Naive thymus-derived CD4-positive, alpha-beta T cell (primary cell): ENCODE results near the gene RTN1. TPM values are rescaled to one million over a fixed set of nuclear protein-coding genes. Genes with fewer than 3 reads are reported as not detected.

Experiments used
- ATAC-seq: fragments of 150-1000 bp; cut with Tn5 transposase; 2 replicates; pipeline ENCODE4 v1.10.0; 2021; ENCODE audit warnings: mild to moderate bottlenecking, moderate library complexity
- CTCF ChIA-PET: fragments of 350-600 bp; sonication (Branson Sonifier 250); formaldehyde crosslinking; loops from one replicate; lab custom pipeline; 2021; ENCODE audit warnings: antibody characterized with exemption; lab: Charles Lee
- POLR2A ChIA-PET: fragments of 350-600 bp; sonication (Branson Sonifier 250); formaldehyde crosslinking; loops from one replicate; lab custom pipeline; 2021; ENCODE audit warnings: antibody characterized with exemption, inconsistent platforms; lab: Charles Lee
- DNase-seq, 9 donors: peaks; one replicate each; pipeline versions ENCODE4 v3.0.0 to v3.0.0-alpha.2; 2020 to 2022; ENCODE audit warnings: mixed read lengths in 1 of 9
- H3K27ac ChIP-seq: one replicate; pipeline ENCODE4 v1.7.0; 2013; ENCODE audit warnings: mild to moderate bottlenecking, low read depth, low read length, moderate library complexity
- H3K27me3 ChIP-seq, 2 donors: one replicate each; pipeline ENCODE4 v1.7.0; 2013; ENCODE audit warnings: low read length in 2 of 2, mild to moderate bottlenecking in 2 of 2, moderate library complexity in 2 of 2; ENCODE audit not compliant: control insufficient read depth in 2 of 2, insufficient read depth in 2 of 2
- H3K36me3 ChIP-seq, 3 experiments: 1 replicate in 2 of 3; 2 replicates in 1 of 3; pipeline ENCODE4 v1.7.0; 2013; ENCODE audit warnings: low read length in 3 of 3, mild to moderate bottlenecking in 3 of 3, moderate library complexity in 1 of 3; ENCODE audit not compliant: insufficient read depth in 3 of 3, control insufficient read depth in 2 of 3
- H3K4me1 ChIP-seq, 2 donors: one replicate each; pipeline ENCODE4 v1.7.0; 2013; ENCODE audit warnings: low read length in 2 of 2, mild to moderate bottlenecking in 2 of 2, moderate library complexity in 1 of 2; ENCODE audit not compliant: control insufficient read depth in 2 of 2, insufficient read depth in 2 of 2
- H3K4me3 ChIP-seq: 2 replicates; pipeline ENCODE4 v1.7.0; 2013; ENCODE audit warnings: mild to moderate bottlenecking, low read length
- H3K9me3 ChIP-seq, 3 experiments: 1 replicate in 2 of 3; 2 replicates in 1 of 3; pipeline ENCODE4 v1.7.0; 2013; ENCODE audit warnings: low read length in 3 of 3; ENCODE audit not compliant: control insufficient read depth in 2 of 3
- H3K27ac Mint-ChIP-seq, 9 donors: one replicate each; pipeline ENCODE4 v1.8.0; 2020 to 2022; ENCODE audit warnings: mixed read lengths in 9 of 9, mild to moderate bottlenecking in 8 of 9, moderate library complexity in 5 of 9, inconsistent platforms in 2 of 9
- H3K27me3 Mint-ChIP-seq, 5 donors: one replicate each; pipeline ENCODE4 v1.8.0; 2021 to 2022; ENCODE audit warnings: mixed read lengths in 5 of 5, mild to moderate bottlenecking in 1 of 5
- H3K36me3 Mint-ChIP-seq, 5 donors: one replicate each; pipeline ENCODE4 v1.8.0; 2020 to 2022; ENCODE audit warnings: mixed read lengths in 5 of 5, mild to moderate bottlenecking in 3 of 5, inconsistent platforms in 1 of 5
- H3K4me1 Mint-ChIP-seq, 7 donors: one replicate each; pipeline ENCODE4 v1.8.0; 2020 to 2022; ENCODE audit warnings: mixed read lengths in 7 of 7, mild to moderate bottlenecking in 3 of 7, inconsistent platforms in 1 of 7
- H3K4me3 Mint-ChIP-seq, 10 donors: one replicate each; pipeline ENCODE4 v1.8.0; 2020 to 2022; ENCODE audit warnings: mild to moderate bottlenecking in 10 of 10, mixed read lengths in 10 of 10, moderate library complexity in 6 of 10, inconsistent platforms in 2 of 10
- H3K9me3 Mint-ChIP-seq, 11 donors: one replicate each; pipeline ENCODE4 v1.8.0; 2020 to 2022; ENCODE audit warnings: mixed read lengths in 11 of 11, mild to moderate bottlenecking in 4 of 11, inconsistent platforms in 1 of 11, moderate library complexity in 1 of 11
- intact Hi-C, 2 donors: fragments of 100-400 bp; cut with micrococcal nuclease; formaldehyde crosslinking; loops; one replicate each; pipeline ENCODE4 v1.15.1; 2023
- polyA plus RNA-seq, 2 donors: library from polyadenylated mRNA; unstranded; fragments of 300-500 nt; fragmentation: Illumina TruSeq; gene quantifications; one replicate each; pipeline ENCODE4 v1.2.3, GENCODE V29; 2021
- total RNA-seq, 6 experiments: library from RNA in 5 of 6; stranded (reverse) in 5 of 6; gene quantifications; 1 replicate in 5 of 6; 2 replicates in 1 of 6; pipeline ENCODE4 v1.2.3 and lab custom pipeline; 2021 to 2026

Gene RTN1
- total and polyA plus RNA-seq, 7 experiments from 2014 or later: 0.24 to 9.4 (median 0.77) TPM; not detected in 3

- H3K4me3 ChIP-seq: no peak overlapping the region
- H3K36me3 Mint-ChIP-seq: peaks cover 0 to 4% (median 0%) of the 10 kb centered on the region in 5 donors
- no peak overlapping the region for H3K4me3 Mint-ChIP-seq
- no peak overlapping the region for H3K27ac Mint-ChIP-seq
- POLR2A ChIA-PET: no interaction called here
- intact Hi-C loops: no loop called here
- H3K9me3 Mint-ChIP-seq: peaks cover 0 to 13% (median 2%) of the 10 kb centered on the region in 11 donors
- H3K27me3 ChIP-seq: no peaks in the 10 kb centered on the region
- peaks cover 26 to 52% (median 35%) of the 10 kb centered on the region in 5 donors for H3K27me3 Mint-ChIP-seq
- H3K27ac ChIP-seq: no peak overlapping the region
- H3K9me3 ChIP-seq: no peaks in the 10 kb centered on the region
- no peaks in the 10 kb centered on the region for H3K4me1 Mint-ChIP-seq
- H3K36me3 ChIP-seq: no peaks in the 10 kb centered on the region
- CTCF ChIA-PET: interaction anchor here (1.0 kb wide), 1 partner anchor 52 kb away, joined by 3 read pairs; no protein-coding TSS in a partner anchor
- DNase-seq: no peak
- no peak for ATAC-seq
- no peaks in the 10 kb centered on the region for H3K4me1 ChIP-seq
These were observed 41.9 kb upstream of the RTN1 start for GRCh38 chr14:59912443-59912842.

GRCh38 chr14:59905188-59905587 lies 34.6 kb upstream of the RTN1 start:
- POLR2A ChIA-PET: no interaction called here

GRCh38 chr14:59904184-59904583 lies 33.6 kb upstream of the RTN1 start:
- no peak overlapping the region for H3K27ac Mint-ChIP-seq
- H3K36me3 ChIP-seq: no peaks in the 10 kb centered on the region
- H3K4me3 ChIP-seq: no peak overlapping the region
- H3K27ac ChIP-seq: no peak overlapping the region
- no peaks in the 10 kb centered on the region for H3K4me1 Mint-ChIP-seq
- DNase-seq (no peak), ATAC-seq (no peak)
- peaks cover 0 to 2% (median 0%) of the 10 kb centered on the region in 11 donors for H3K9me3 Mint-ChIP-seq
- intact Hi-C loops: no loop called here
- no peaks in the 10 kb centered on the region for H3K9me3 ChIP-seq
- no peak overlapping the region for H3K4me3 Mint-ChIP-seq
- POLR2A ChIA-PET: no interaction called here
- H3K36me3 Mint-ChIP-seq: no peaks in the 10 kb centered on the region
- CTCF ChIA-PET: no interaction called here
- no peaks in the 10 kb centered on the region for H3K4me1 ChIP-seq
- peaks cover 0 to 3% of the 10 kb centered on the region in 2 donors for H3K27me3 ChIP-seq
- peaks cover 0 to 24% (median 4%) of the 10 kb centered on the region in 5 donors for H3K27me3 Mint-ChIP-seq

More at GRCh38 chr14:59905188-59905587, 34.6 kb upstream of the RTN1 start:
- intact Hi-C loops: no loop called here
- Histone ChIP-seq H3K9me3 (no peaks in the 10 kb centered on the region), H3K27me3 (peaks cover 0 to 3% of the 10 kb centered on the region in 2 donors), H3K4me1 (no peaks in the 10 kb centered on the region), H3K27ac (no peak overlapping the region), H3K4me3 (no peak overlapping the region), H3K36me3 (no peaks in the 10 kb centered on the region)
- no peaks in the 10 kb centered on the region for H3K4me1 Mint-ChIP-seq
- CTCF ChIA-PET: no interaction called here
- ATAC-seq: no peak
- H3K27me3 Mint-ChIP-seq: peaks cover 3 to 29% (median 10%) of the 10 kb centered on the region in 5 donors
- no peak overlapping the region for H3K4me3 Mint-ChIP-seq
- no peak overlapping the region for H3K27ac Mint-ChIP-seq
- H3K9me3 Mint-ChIP-seq: peaks cover 0 to 2% (median 0%) of the 10 kb centered on the region in 11 donors
- no peak for DNase-seq
- H3K36me3 Mint-ChIP-seq: no peaks in the 10 kb centered on the region

- Mint-ChIP-seq H3K9me3 (peaks cover 0 to 2% (median 0%) of the 10 kb centered on the region in 11 donors), H3K27ac (no peak overlapping the region), H3K36me3 (no peaks in the 10 kb centered on the region), H3K4me3 (no peak overlapping the region), H3K27me3 (peaks cover 5 to 40% (median 9%) of the 10 kb centered on the region in 5 donors), H3K4me1 (no peaks in the 10 kb centered on the region)
- ChIA-PET CTCF (interaction anchor here (0.8 kb wide), 1 partner anchor 1111 kb away, joined by 4 read pairs; no protein-coding TSS in a partner anchor), POLR2A (no interaction called here)
- ATAC-seq: no peak
- DNase-seq: no peak
- Histone ChIP-seq H3K4me1 (no peaks in the 10 kb centered on the region), H3K27ac (no peak overlapping the region), H3K36me3 (no peaks in the 10 kb centered on the region), H3K9me3 (no peaks in the 10 kb centered on the region), H3K4me3 (no peak overlapping the region), H3K27me3 (peaks cover 0 to 3% of the 10 kb centered on the region in 2 donors)
- intact Hi-C loops: no loop called here
These were observed 30.0 kb upstream of the RTN1 start for GRCh38 chr14:59900556-59900955.

- ChIA-PET POLR2A (no interaction called here), CTCF (no interaction called here)
- H3K27me3 Mint-ChIP-seq: peaks cover 5 to 52% (median 15%) of the 10 kb centered on the region in 5 donors
- no peak overlapping the region for H3K4me3 Mint-ChIP-seq
- ATAC-seq: no peak
- Histone ChIP-seq H3K4me1 (no peaks in the 10 kb centered on the region), H3K4me3 (no peak overlapping the region), H3K9me3 (no peaks in the 10 kb centered on the region), H3K27ac (no peak overlapping the region), H3K36me3 (no peaks in the 10 kb centered on the region), H3K27me3 (no peaks in the 10 kb centered on the region)
- no peaks in the 10 kb centered on the region for H3K36me3 Mint-ChIP-seq
- H3K9me3 Mint-ChIP-seq: peaks cover 0 to 2% (median 0%) of the 10 kb centered on the region in 11 donors
- intact Hi-C loops: no loop called here
- no peak overlapping the region for H3K27ac Mint-ChIP-seq
- no peaks in the 10 kb centered on the region for H3K4me1 Mint-ChIP-seq
- DNase-seq: no peak
These were observed 27.3 kb upstream of the RTN1 start for GRCh38 chr14:59897757-59898383.

- Histone ChIP-seq H3K36me3 (no peaks in the 10 kb centered on the region), H3K27ac (no peak overlapping the region), H3K4me3 (no peak overlapping the region), H3K4me1 (no peaks in the 10 kb centered on the region), H3K9me3 (no peaks in the 10 kb centered on the region), H3K27me3 (no peaks in the 10 kb centered on the region)
- no peak for ATAC-seq
- H3K4me1 Mint-ChIP-seq: no peaks in the 10 kb centered on the region
- H3K9me3 Mint-ChIP-seq: peaks cover 0 to 4% (median 0%) of the 10 kb centered on the region in 11 donors
- DNase-seq: no peak
- H3K27me3 Mint-ChIP-seq: peaks cover 5 to 47% (median 15%) of the 10 kb centered on the region in 5 donors
- H3K4me3 Mint-ChIP-seq: no peak overlapping the region
- ChIA-PET CTCF (no interaction called here), POLR2A (no interaction called here)
- H3K27ac Mint-ChIP-seq: no peak overlapping the region
- intact Hi-C loops: no loop called here
- no peaks in the 10 kb centered on the region for H3K36me3 Mint-ChIP-seq
These were observed 25.1 kb upstream of the RTN1 start for GRCh38 chr14:59895721-59896120.

GRCh38 chr14:59890676-59891075 lies 20.1 kb upstream of the RTN1 start:
- H3K4me1 Mint-ChIP-seq: no peaks in the 10 kb centered on the region
- H3K27me3 Mint-ChIP-seq: peaks cover 9 to 49% (median 34%) of the 10 kb centered on the region in 5 donors
- no peak overlapping the region for H3K4me3 ChIP-seq
- peaks cover 0 to 6% (median 0%) of the 10 kb centered on the region in 11 donors for H3K9me3 Mint-ChIP-seq
- intact Hi-C loops: no loop called here
- no peak overlapping the region for H3K27ac ChIP-seq
- H3K4me3 Mint-ChIP-seq: no peak overlapping the region
- no peak for DNase-seq
- POLR2A ChIA-PET: no interaction called here
- CTCF ChIA-PET: no interaction called here
- no peaks in the 10 kb centered on the region for H3K4me1 ChIP-seq
- H3K27me3 ChIP-seq: peaks cover 0 to 6% of the 10 kb centered on the region in 2 donors
- H3K27ac Mint-ChIP-seq: no peak overlapping the region
- H3K36me3 Mint-ChIP-seq: no peaks in the 10 kb centered on the region
- no peaks in the 10 kb centered on the region for H3K36me3 ChIP-seq
- no peaks in the 10 kb centered on the region for H3K9me3 ChIP-seq
- ATAC-seq: no peak
